ENCODE measurements around the gene SLC25A27.
A peak's percentile ranks its signal among the peaks of the same experiment; 100 is the strongest.
"Not testable (repeated sequence)": the region's sequence is repeated elsewhere in the genome, so short reads cannot be mapped to it uniquely, and the experiment has no call there.

The SLC25A27 gene

GRCh38 chr6:46628498-46628897, 24.3 kb upstream of the SLC25A27 start:
- Histone ChIP-seq H3K27me3 (no peaks in the 10 kb centered on the region), H3K36me3 (no peaks in the 10 kb centered on the region), H3K9ac (no peak overlapping the region), H3K4me3 (no peak overlapping the region), H3K27ac (no peak overlapping the region), H3K4me2 (no peak overlapping the region), H3K4me1 (no peaks in the 10 kb centered on the region), H3K9me3 (replicated peaks in 1 of 11) (no peaks in the 10 kb centered on the region), H4K20me1 (no peaks in the 10 kb centered on the region)
- no peak for TF ChIP-seq Cebpa-rat (IDR thresholded peaks at IDR 0.05)

DNA sequence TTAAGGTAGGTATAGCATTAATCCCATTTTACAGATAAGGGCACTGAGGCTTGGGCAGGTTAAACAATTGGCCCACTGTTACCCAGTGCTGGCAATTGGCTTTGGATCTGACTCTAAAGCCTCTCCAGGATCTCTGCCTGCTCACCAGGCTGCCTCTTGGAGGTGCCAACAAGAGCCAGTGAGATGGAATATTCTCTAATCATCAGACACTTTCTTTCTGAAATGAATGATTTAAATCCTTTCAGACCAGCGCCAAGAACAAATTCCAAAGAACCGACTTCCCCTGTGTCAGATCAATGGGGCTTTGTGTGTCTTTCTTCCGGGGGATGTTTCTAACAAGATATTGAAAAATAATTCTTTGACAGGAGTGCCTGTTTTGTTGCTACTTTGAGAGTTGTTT, 23.8 kb upstream of the SLC25A27 start:
- H3K36me3 ChIP-seq, result no peaks in the 10 kb centered on the region
- H3K4me3 ChIP-seq, result no peak overlapping the region
- no peaks in the 10 kb centered on the region for H3K9me3 ChIP-seq (replicated peaks in 1 of 11)
- H3K4me2 ChIP-seq, result no peak overlapping the region
- H3K9ac ChIP-seq, result no peak overlapping the region
- no peaks in the 10 kb centered on the region for H3K27me3 ChIP-seq
- no peak for TF ChIP-seq Cebpa-rat (IDR thresholded peaks at IDR 0.05)
- H3K27ac ChIP-seq, result no peak overlapping the region
- H4K20me1 ChIP-seq, result no peaks in the 10 kb centered on the region
- no peaks in the 10 kb centered on the region for H3K4me1 ChIP-seq

DNA sequence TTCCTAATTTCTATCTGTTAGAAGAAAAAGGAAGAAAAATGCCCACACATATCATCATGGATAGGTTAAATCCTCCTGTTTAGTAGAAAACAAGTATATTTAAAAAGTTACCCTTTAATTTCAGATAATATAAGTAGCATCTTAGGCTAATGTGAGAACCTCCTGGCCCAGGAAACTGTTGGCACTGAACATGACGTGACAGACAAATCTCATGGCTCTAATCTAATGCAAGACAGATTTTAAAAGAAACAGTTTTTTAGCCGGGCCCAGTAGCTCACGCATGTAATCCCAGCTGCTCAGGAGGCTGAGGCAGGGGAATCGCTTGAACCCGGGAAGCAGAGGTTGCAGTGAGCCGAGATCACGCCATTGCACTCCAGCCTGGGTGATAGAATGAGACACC, 23.1 kb upstream of the SLC25A27 start:
- TF ChIP-seq Cebpa-rat (IDR thresholded peaks at IDR 0.05), result no peak
- Histone ChIP-seq H3K4me2 (no peak overlapping the region), H4K20me1 (no peaks in the 10 kb centered on the region), H3K9ac (no peak overlapping the region), H3K36me3 (no peaks in the 10 kb centered on the region), H3K9me3 (replicated peaks in 1 of 11) (no peaks in the 10 kb centered on the region), H3K4me1 (no peaks in the 10 kb centered on the region), H3K4me3 (no peak overlapping the region), H3K27me3 (no peaks in the 10 kb centered on the region), H3K27ac (no peak overlapping the region)

DNA sequence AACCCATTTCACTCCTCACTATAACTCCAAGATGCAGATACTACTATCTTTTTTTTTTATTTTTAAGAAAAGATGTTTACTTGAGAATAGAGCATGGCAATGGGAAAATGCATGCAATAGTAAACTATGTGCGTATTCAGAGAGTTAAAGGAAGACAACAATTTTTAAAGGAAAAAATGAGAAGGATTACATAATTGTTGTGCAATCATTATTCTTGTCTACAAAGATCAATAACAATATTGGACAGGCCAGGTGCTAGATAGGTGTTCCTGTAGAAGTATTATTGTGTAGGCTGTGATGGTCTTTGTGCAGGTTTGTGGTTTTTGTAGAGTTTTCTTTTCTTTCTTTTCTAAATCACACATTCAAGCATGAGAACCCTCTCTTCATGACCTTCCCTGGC, 20.7 kb upstream of the SLC25A27 start:
- Histone ChIP-seq H3K4me2 (no peak overlapping the region), H3K27ac (no peak overlapping the region), H3K27me3 (no peaks in the 10 kb centered on the region), H3K9me3 (replicated peaks in 1 of 11) (no peaks in the 10 kb centered on the region), H3K9ac (no peak overlapping the region), H3K4me3 (no peak overlapping the region), H3K36me3 (no peaks in the 10 kb centered on the region), H4K20me1 (no peaks in the 10 kb centered on the region), H3K4me1 (no peaks in the 10 kb centered on the region)
- peak in 2 of 11 experiments; percentile 19 to 49; a peak in 1 of 22 replicates for TF ChIP-seq Cebpa-rat (IDR thresholded peaks at IDR 0.05)

DNA sequence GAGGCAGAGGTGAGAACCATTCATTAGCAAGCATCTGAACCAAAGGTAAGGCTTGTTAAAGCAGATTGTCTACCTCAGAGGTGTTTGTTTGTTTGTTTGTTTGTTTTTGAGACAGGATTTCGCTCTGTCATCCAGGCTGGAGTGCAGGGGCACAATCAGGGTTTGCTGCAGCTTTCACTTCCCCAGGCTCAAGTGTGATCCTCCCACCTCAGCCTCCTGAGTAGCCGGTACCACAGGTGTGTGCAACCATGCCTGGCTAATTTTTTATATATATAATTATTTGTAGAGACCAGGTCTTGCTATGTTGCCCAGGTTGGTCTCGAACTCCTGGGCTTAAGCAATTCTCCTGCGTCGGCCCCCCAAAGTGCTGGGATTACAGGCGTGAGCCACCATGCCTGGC, 17.3 kb upstream of the SLC25A27 start:
- H3K4me2 ChIP-seq, result no peak overlapping the region
- H3K9me3 ChIP-seq (replicated peaks in 1 of 11), result no peaks in the 10 kb centered on the region
- H3K4me1 ChIP-seq, result peaks cover 0 to 9% (median 0%) of the 10 kb centered on the region in 10 experiments; a peak in 1 of 20 replicates
- no peak overlapping the region for H3K4me3 ChIP-seq
- H3K9ac ChIP-seq, result no peak overlapping the region
- H4K20me1 ChIP-seq, result no peaks in the 10 kb centered on the region
- H3K36me3 ChIP-seq, result no peaks in the 10 kb centered on the region
- no peak for TF ChIP-seq Cebpa-rat (IDR thresholded peaks at IDR 0.05)
- H3K27ac ChIP-seq, result no peak overlapping the region
- no peaks in the 10 kb centered on the region for H3K27me3 ChIP-seq

DNA sequence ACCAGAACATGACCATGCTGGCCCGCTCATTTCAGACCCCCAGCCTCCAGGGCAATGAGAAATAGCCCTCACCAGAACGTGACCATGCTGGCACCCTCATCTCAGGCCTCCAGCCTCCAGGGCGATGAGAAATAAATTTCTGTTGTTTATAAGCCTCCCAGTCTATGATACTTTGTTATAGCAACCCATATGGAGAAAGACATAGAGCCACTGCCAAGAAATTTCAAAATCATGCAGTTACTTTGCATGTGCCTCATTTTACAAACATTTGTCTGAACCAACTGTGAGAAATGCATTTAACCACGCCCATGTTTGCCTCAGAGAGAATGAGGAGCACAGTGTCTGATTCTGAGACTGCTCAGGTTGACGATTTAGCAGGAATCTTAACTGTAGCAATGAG, 15.6 kb upstream of the SLC25A27 start:
- no peak overlapping the region for H3K4me2 ChIP-seq

GRCh38 chr6:46637933-46638332, 14.8 kb upstream of the SLC25A27 start:
- H3K9ac ChIP-seq, result no peak overlapping the region
- no peaks in the 10 kb centered on the region for H4K20me1 ChIP-seq
- no peak overlapping the region for H3K27ac ChIP-seq
- no peaks in the 10 kb centered on the region for H3K9me3 ChIP-seq (replicated peaks in 1 of 11)
- peak overlapping the region in 2 of 11 experiments; percentile 21; a peak in 2 of 22 replicates for H3K4me2 ChIP-seq
- no peak overlapping the region for H3K4me3 ChIP-seq
- no peaks in the 10 kb centered on the region for H3K36me3 ChIP-seq
- H3K4me1 ChIP-seq, result peaks cover 0 to 9% (median 0%) of the 10 kb centered on the region in 10 experiments; a peak in 1 of 20 replicates
- no peaks in the 10 kb centered on the region for H3K27me3 ChIP-seq
- no peak for TF ChIP-seq Cebpa-rat (IDR thresholded peaks at IDR 0.05)

More for the DNA sequence above, 15.6 kb upstream of the SLC25A27 start:
- no peaks in the 10 kb centered on the region for H4K20me1 ChIP-seq
- TF ChIP-seq Cebpa-rat (IDR thresholded peaks at IDR 0.05), result no peak
- no peak overlapping the region for H3K4me3 ChIP-seq
- no peak overlapping the region for H3K9ac ChIP-seq
- peaks cover 0 to 9% (median 0%) of the 10 kb centered on the region in 10 experiments; a peak in 1 of 20 replicates for H3K4me1 ChIP-seq
- no peaks in the 10 kb centered on the region for H3K27me3 ChIP-seq
- H3K9me3 ChIP-seq (replicated peaks in 1 of 11), result no peaks in the 10 kb centered on the region
- H3K27ac ChIP-seq, result no peak overlapping the region
- H3K36me3 ChIP-seq, result no peaks in the 10 kb centered on the region

GRCh38 chr6:46638650-46639049, 14.1 kb upstream of the SLC25A27 start:
- no peaks in the 10 kb centered on the region for H3K9me3 ChIP-seq (replicated peaks in 1 of 11)
- H3K27ac ChIP-seq, result no peak overlapping the region
- no peak overlapping the region for H3K4me2 ChIP-seq
- H3K4me1 ChIP-seq, result peaks cover 0 to 9% (median 0%) of the 10 kb centered on the region in 10 experiments; a peak in 1 of 20 replicates
- no peak overlapping the region for H3K4me3 ChIP-seq
- no peak for TF ChIP-seq Cebpa-rat (IDR thresholded peaks at IDR 0.05)
- H3K36me3 ChIP-seq, result no peaks in the 10 kb centered on the region
- H3K27me3 ChIP-seq, result no peaks in the 10 kb centered on the region
- no peak overlapping the region for H3K9ac ChIP-seq
- H4K20me1 ChIP-seq, result no peaks in the 10 kb centered on the region

- Histone ChIP-seq H3K27me3 (no peaks in the 10 kb centered on the region), H3K36me3 (no peaks in the 10 kb centered on the region), H3K9ac (no peak overlapping the region), H4K20me1 (no peaks in the 10 kb centered on the region), H3K4me2 (no peak overlapping the region), H3K4me3 (no peak overlapping the region), H3K4me1 (peaks cover 0 to 1% (median 0%) of the 10 kb centered on the region in 10 experiments; a peak in 1 of 20 replicates), H3K27ac (no peak overlapping the region), H3K9me3 (replicated peaks in 1 of 11) (peaks cover 0 to 3% (median 0%) of the 10 kb centered on the region in 11 experiments; a peak in 1 of 22 replicates)
- no peak for TF ChIP-seq Cebpa-rat (IDR thresholded peaks at IDR 0.05)
Observed at GRCh38 chr6:46642928-46643751, 9.6 kb upstream of the SLC25A27 start.

- Histone ChIP-seq H3K4me1 (0 out of 20 replicates have a peak, but pooled peaks cover 0 to 4% (median 0%) of the 10 kb centered on the region in 10 experiments), H3K27ac (no peak overlapping the region)
Observed at GRCh38 chr6:46645265-46645664, 7.5 kb upstream of the SLC25A27 start.

GRCh38 chr6:46648108-46648507, 4.7 kb upstream of the SLC25A27 start:
- H3K4me2 ChIP-seq; H3K9ac ChIP-seq; H3K4me1 ChIP-seq; H4K20me1 ChIP-seq; H3K36me3 ChIP-seq; H3K4me3 ChIP-seq; H3K9me3 ChIP-seq (replicated peaks in 1 of 11); H3K27ac ChIP-seq: not testable (repeated sequence)
- H3K27me3 ChIP-seq, result peaks cover 2 to 12% (median 10%) of the 10 kb centered on the region in 11 experiments; a peak in 20 of 22 replicates

More at GRCh38 chr6:46645265-46645664, 7.5 kb upstream of the SLC25A27 start:
- Histone ChIP-seq H3K4me2 (no peak overlapping the region), H3K9ac (no peak overlapping the region), H3K36me3 (no peaks in the 10 kb centered on the region), H3K4me3 (no peak overlapping the region), H3K9me3 (replicated peaks in 1 of 11) (peaks cover 0 to 3% (median 0%) of the 10 kb centered on the region in 11 experiments; a peak in 1 of 22 replicates), H3K27me3 (no peaks in the 10 kb centered on the region), H4K20me1 (no peaks in the 10 kb centered on the region)
- TF ChIP-seq Cebpa-rat (IDR thresholded peaks at IDR 0.05), result no peak

Measured in BLaER1 treated with 17β-estradiol and CSF1 and Interleukin-3, amounts not matched to agents 10 nM and 100 nM (cell line).